K562 (cell line): Measurements from ENCODE around the gene ASB15. TPM values are rescaled to one million over a fixed set of nuclear protein-coding genes. Genes with fewer than 3 reads are reported as not detected.

Experiments
- ASH1L ChIP-seq: fragments of 450-650 bp; IDR thresholded peaks from 2 replicates; pipeline ENCODE4 v1.6.1; 2018; ENCODE audit warnings: borderline replicate concordance, mild to moderate bottlenecking, low read depth; ENCODE audit not compliant: partially characterized antibody
- ATF3 ChIP-seq, 2 experiments: fragments of 450-650 bp in 1 of 2; sonication (generic) in 1 of 2; formaldehyde crosslinking in 1 of 2; IDR thresholded peaks in 1 of 2; conservative IDR thresholded peaks in 1 of 2; 2 replicates each; pipeline versions ENCODE4 v1.6.1 to v1.8.1; 2016 to 2023; ENCODE audit warnings: mild to moderate bottlenecking in 2 of 2, moderate library complexity in 2 of 2, inconsistent platforms in 1 of 2, missing genetic modification reagents in 1 of 2
- BRF1 ChIP-seq: IDR thresholded peaks from 3 replicates; pipeline ENCODE4 v1.6.1; 2011; ENCODE audit warnings: borderline replicate concordance, mild to moderate bottlenecking; ENCODE audit not compliant: insufficient read length; ENCODE audit errors: extremely low read depth
- DMBX1 ChIP-seq: fragments of 250-450 bp; sonication (Bioruptor Pico); IDR thresholded peaks from 2 replicates; pipeline ENCODE4 v1.8.0; 2022; ENCODE audit warnings: inconsistent platforms, mild to moderate bottlenecking, moderate library complexity, borderline replicate concordance
- E2F3 ChIP-seq: fragments of 250-450 bp; sonication (Bioruptor Pico); IDR thresholded peaks from 2 replicates; pipeline ENCODE4 v1.4.0; 2020; ENCODE audit warnings: mild to moderate bottlenecking
- EP300 ChIP-seq: IDR thresholded peaks from 2 replicates; pipeline ENCODE4 v1.6.1; 2012; ENCODE audit warnings: low read length, improper control_type of control experiment
- ETS2 ChIP-seq: IDR thresholded peaks from 2 replicates; pipeline ENCODE4 v1.6.1; 2016; ENCODE audit warnings: borderline replicate concordance, missing genetic modification characterization, mild to moderate bottlenecking, moderate library complexity, missing compliant biosample characterization; ENCODE audit not compliant: poor library complexity, severe bottlenecking
- FOSL1 ChIP-seq: fragments of 200-800 bp; sonication (Bioruptor generic); conservative IDR thresholded peaks from 2 replicates; pipeline ENCODE4 v1.6.1; 2016; ENCODE audit warnings: missing genetic modification characterization, missing compliant biosample characterization
- FUS ChIP-seq: fragments of 200-400 bp; formaldehyde crosslinking; optimal IDR thresholded peaks from 2 replicates; pipeline ENCODE3; 2017; ENCODE audit warnings: low read depth, low read length
- KLF10 ChIP-seq: fragments of 250-450 bp; sonication (Bioruptor Pico); IDR thresholded peaks from 2 replicates; pipeline ENCODE4 v1.6.1; 2021; ENCODE audit warnings: matching md5 sums
- NR3C1 ChIP-seq: sonication (generic); formaldehyde crosslinking; IDR thresholded peaks from 2 replicates; pipeline ENCODE4 v1.8.1; 2022; ENCODE audit warnings: missing genetic modification reagents
- PHTF2 ChIP-seq: fragments of 250-450 bp; sonication (Bioruptor Pico); IDR thresholded peaks from 2 replicates; pipeline ENCODE4 v1.5.0; 2021; ENCODE audit warnings: mild to moderate bottlenecking
- RHOXF2B ChIP-seq: fragments of 250-450 bp; sonication (Bioruptor Pico); conservative IDR thresholded peaks from 2 replicates; pipeline ENCODE4 v1.5.1; 2021
- SRSF1 ChIP-seq: fragments of 200-400 bp; formaldehyde crosslinking; IDR thresholded peaks from 2 replicates; pipeline ENCODE4 v1.6.1; 2017; ENCODE audit warnings: mild to moderate bottlenecking, low read depth, low read length, moderate library complexity
- STAT5B ChIP-seq: fragments of 250-450 bp; sonication (Bioruptor Pico); IDR thresholded peaks from 2 replicates; pipeline ENCODE4 v1.8.0; 2021; ENCODE audit warnings: mild to moderate bottlenecking, inconsistent platforms
- TCF7L2 ChIP-seq: fragments of 150-350 bp; IDR thresholded peaks from 2 replicates; pipeline ENCODE4 v1.6.1; 2016; ENCODE audit warnings: low read depth, mild to moderate bottlenecking, low read length, moderate library complexity
- ZKSCAN1 ChIP-seq: fragments of 150-350 bp; IDR thresholded peaks from 2 replicates; pipeline ENCODE4 v1.6.1; 2016; ENCODE audit warnings: low read depth, low read length
- ZNF143 ChIP-seq: sonication (generic); formaldehyde crosslinking; IDR thresholded peaks from 2 replicates; pipeline ENCODE4 v1.9.0; 2022; ENCODE audit warnings: mild to moderate bottlenecking, missing genetic modification reagents
- ZNF282 ChIP-seq: sonication (generic); formaldehyde crosslinking; IDR thresholded peaks from 2 replicates; pipeline ENCODE4 v1.8.1; 2023; ENCODE audit warnings: missing genetic modification reagents
- ZNF830 ChIP-seq: fragments of 250-450 bp; sonication (Bioruptor Pico); IDR thresholded peaks from 2 replicates; pipeline ENCODE4 v1.5.0; 2021; ENCODE audit warnings: mild to moderate bottlenecking
- polyA plus RNA-seq, 8 experiments: library from polyadenylated mRNA; depleted of rRNA in 4 of 8; stranded (reverse) in 5 of 8; unstranded in 3 of 8; fragments of >200 nt; fragmentation: Nextera tagmentation in 2 of 8; fragmentation: Illumina TruSeq in 1 of 8; extraction: Ambion mirVana in 2 of 8; extraction: Trizol in 1 of 8; gene quantifications; 2 replicates each; pipeline versions ENCODE4 v1.2.1 to v1.2.3, GENCODE V29; 2011 to 2014; ENCODE audit warnings: inconsistent platforms in 1 of 8, missing spikeins in 1 of 8
- total RNA-seq, 7 experiments: library from RNA; depleted of rRNA in 6 of 7; stranded (reverse); fragments of >200 nt in 6 of 7; fragmentation: Illumina TruSeq in 2 of 7; extraction: Trizol in 2 of 7; gene quantifications; 2 replicates each; pipeline versions ENCODE4 v1.2.1 to v1.2.3, GENCODE V29; 2011 to 2021; ENCODE audit warnings: low replicate concordance in 1 of 7
- TF ChIP-seq, protein P1 (sequence below): fragments of 200-400 bp; formaldehyde crosslinking; IDR thresholded peaks from 2 replicates; pipeline ENCODE4 v1.6.1; 2017; ENCODE audit warnings: mild to moderate bottlenecking, low read depth, low read length, moderate library complexity
- TF ChIP-seq, protein P2 (sequence below): sonication (generic); formaldehyde crosslinking; IDR thresholded peaks from 2 replicates; pipeline ENCODE4 v1.8.1; 2023; ENCODE audit warnings: mild to moderate bottlenecking, missing genetic modification reagents, moderate library complexity

Gene ASB15
- total and polyA plus RNA-seq, 9 of the 15 experiments (the other 6 are each of a cell fraction or from before 2014, with no cell fraction given): 0.03 to 0.14 (median 0.04) TPM; not detected in 3

DNA sequence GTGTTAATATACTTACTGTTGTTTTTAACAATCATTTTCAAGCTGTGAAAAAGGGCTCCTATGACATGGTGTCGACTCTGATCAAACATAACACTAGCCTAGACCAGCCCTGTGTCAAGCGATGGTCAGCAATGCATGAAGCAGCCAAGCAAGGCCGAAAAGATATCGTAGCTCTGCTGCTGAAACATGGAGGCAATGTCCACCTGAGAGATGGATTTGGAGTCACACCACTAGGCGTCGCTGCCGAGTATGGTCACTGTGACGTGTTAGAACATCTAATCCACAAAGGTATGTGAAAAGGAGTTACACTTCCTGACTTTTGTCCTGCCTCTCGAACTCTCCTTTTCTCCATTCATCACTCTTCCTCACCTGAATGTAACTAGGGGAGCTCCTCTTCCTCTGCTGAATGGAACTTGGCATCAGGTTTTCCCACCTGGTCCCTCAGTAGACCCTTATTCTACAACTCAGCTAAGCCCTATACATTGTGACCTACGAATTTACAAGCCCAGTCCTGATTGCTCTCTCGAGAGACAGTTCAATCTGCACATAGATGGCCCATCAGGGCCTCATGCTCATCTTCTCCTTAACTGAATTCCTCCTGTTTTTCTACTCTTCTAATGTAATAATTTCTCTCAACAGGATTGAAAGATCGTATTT, 23.0 kb downstream of the ASB15 start (continued):
- TF ChIP-seq TCF7L2 (no peak), EP300 (0 out of 2 replicates have a peak, but pooled peaks have one; percentile 29), STAT5B (no peak), ATF3 (IDR thresholded peaks at IDR 0.05) (no peak; the same call in 1 of the 2 replicates), ATF3 (CRISPR knock-in tag; conservative IDR thresholded peaks at IDR 0.05) (no peak), ZNF282 (CRISPR knock-in tag) (no peak), FUS (no peak), ETS2 (tag) (no peak), RHOXF2B (CRISPR knock-in tag) (no peak), NR3C1 (CRISPR knock-in tag) (no peak), FOSL1 (tag) (no peak), ZKSCAN1 (no peak), ZNF143 (CRISPR knock-in tag) (no peak), PHTF2 (CRISPR knock-in tag) (no peak), E2F3 (CRISPR knock-in tag) (no peak), ZNF830 (CRISPR knock-in tag) (no peak), DMBX1 (CRISPR knock-in tag) (no peak; the same call in 1 of the 2 replicates), KLF10 (no peak), SRSF1 (no peak), ASH1L (no peak), BRF1 (no peak)
- TF ChIP-seq, protein P1, sequence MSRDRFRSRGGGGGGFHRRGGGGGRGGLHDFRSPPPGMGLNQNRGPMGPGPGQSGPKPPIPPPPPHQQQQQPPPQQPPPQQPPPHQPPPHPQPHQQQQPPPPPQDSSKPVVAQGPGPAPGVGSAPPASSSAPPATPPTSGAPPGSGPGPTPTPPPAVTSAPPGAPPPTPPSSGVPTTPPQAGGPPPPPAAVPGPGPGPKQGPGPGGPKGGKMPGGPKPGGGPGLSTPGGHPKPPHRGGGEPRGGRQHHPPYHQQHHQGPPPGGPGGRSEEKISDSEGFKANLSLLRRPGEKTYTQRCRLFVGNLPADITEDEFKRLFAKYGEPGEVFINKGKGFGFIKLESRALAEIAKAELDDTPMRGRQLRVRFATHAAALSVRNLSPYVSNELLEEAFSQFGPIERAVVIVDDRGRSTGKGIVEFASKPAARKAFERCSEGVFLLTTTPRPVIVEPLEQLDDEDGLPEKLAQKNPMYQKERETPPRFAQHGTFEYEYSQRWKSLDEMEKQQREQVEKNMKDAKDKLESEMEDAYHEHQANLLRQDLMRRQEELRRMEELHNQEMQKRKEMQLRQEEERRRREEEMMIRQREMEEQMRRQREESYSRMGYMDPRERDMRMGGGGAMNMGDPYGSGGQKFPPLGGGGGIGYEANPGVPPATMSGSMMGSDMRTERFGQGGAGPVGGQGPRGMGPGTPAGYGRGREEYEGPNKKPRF: no peak
- TF ChIP-seq, protein P2, sequence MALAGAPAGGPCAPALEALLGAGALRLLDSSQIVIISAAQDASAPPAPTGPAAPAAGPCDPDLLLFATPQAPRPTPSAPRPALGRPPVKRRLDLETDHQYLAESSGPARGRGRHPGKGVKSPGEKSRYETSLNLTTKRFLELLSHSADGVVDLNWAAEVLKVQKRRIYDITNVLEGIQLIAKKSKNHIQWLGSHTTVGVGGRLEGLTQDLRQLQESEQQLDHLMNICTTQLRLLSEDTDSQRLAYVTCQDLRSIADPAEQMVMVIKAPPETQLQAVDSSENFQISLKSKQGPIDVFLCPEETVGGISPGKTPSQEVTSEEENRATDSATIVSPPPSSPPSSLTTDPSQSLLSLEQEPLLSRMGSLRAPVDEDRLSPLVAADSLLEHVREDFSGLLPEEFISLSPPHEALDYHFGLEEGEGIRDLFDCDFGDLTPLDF: no peak
